Measurements from ENCODE around the gene CYP11A1. TPM values are rescaled to one million over a fixed set of nuclear protein-coding genes. Genes with fewer than 3 reads are reported as not detected.

Gene CYP11A1
- total RNA-seq, 2 donors from 2014 or later = not detected

- Histone ChIP-seq H3K4me3 (no peak overlapping the region), H3K4me1 (ENCODE audit: control insufficient read depth in 1 of 2, low read depth in 2 of 2) (peaks cover 0 to 3% of the 10 kb centered on the region in 2 donors), H3K9me3 (no peaks in the 10 kb centered on the region), H3K27ac (no peak overlapping the region), H3K27me3 (replicated peaks; ENCODE audit: insufficient read depth) (no peaks in the 10 kb centered on the region), H3K36me3 (no peaks in the 10 kb centered on the region)
- no peak for TF ChIP-seq CTCF (IDR thresholded peaks at IDR 0.05)
- DNase-seq (ENCODE audit: low spot score) (no peak), ATAC-seq (ENCODE audit: insufficient number of reproducible peaks, low FRiP score, low read depth) (no peak)
These were observed 15.8 kb upstream of the CYP11A1 start for GRCh38 chr15:74383286-74383685.

GRCh38 chr15:74382004-74382816 is 14.8 kb upstream of the CYP11A1 start:
- Histone ChIP-seq H3K36me3 (no peaks in the 10 kb centered on the region), H3K27ac (no peak overlapping the region), H3K27me3 (replicated peaks; ENCODE audit: insufficient read depth) (no peaks in the 10 kb centered on the region), H3K9me3 (no peaks in the 10 kb centered on the region), H3K4me3 (no peak overlapping the region), H3K4me1 (ENCODE audit: control insufficient read depth in 1 of 2, low read depth in 2 of 2) (peaks cover 0 to 3% of the 10 kb centered on the region in 2 donors)
- TF ChIP-seq CTCF (IDR thresholded peaks at IDR 0.05) = peak; percentile 86
- peak; percentile 19 for DNase-seq (ENCODE audit: low spot score)
- no peak for ATAC-seq (ENCODE audit: insufficient number of reproducible peaks, low FRiP score, low read depth)

DNA sequence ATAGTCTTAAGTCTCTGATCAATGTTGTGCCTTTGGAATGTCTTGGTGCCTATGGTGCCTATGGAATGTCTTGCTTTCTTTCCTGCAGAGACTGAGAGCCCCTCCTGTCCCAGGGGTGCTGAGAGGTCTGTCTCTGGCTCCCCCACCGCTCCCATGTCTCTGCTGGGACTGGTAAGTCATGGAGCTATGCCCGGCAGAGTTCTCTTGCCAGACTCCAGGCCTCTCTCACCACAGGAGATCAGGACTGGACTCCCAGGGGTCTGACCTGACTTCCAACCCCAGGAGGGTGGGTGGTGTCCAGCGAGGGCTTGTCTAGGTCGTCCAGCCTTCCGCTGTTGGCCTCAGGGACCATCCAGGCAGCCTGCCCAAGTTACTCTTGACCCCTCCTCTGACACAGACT is 14.0 kb upstream of the CYP11A1 start:
- no peaks in the 10 kb centered on the region for H3K9me3 ChIP-seq
- DNase-seq (ENCODE audit: low spot score) = no peak
- peaks cover 0 to 3% of the 10 kb centered on the region in 2 donors for H3K4me1 ChIP-seq (ENCODE audit: control insufficient read depth in 1 of 2, low read depth in 2 of 2)
- ATAC-seq (ENCODE audit: insufficient number of reproducible peaks, low FRiP score, low read depth) = no peak
- no peak overlapping the region for H3K4me3 ChIP-seq
- no peak overlapping the region for H3K27ac ChIP-seq
- H3K27me3 ChIP-seq (replicated peaks; ENCODE audit: insufficient read depth) = no peaks in the 10 kb centered on the region
- no peaks in the 10 kb centered on the region for H3K36me3 ChIP-seq
- TF ChIP-seq CTCF (IDR thresholded peaks at IDR 0.05) = no peak

DNA sequence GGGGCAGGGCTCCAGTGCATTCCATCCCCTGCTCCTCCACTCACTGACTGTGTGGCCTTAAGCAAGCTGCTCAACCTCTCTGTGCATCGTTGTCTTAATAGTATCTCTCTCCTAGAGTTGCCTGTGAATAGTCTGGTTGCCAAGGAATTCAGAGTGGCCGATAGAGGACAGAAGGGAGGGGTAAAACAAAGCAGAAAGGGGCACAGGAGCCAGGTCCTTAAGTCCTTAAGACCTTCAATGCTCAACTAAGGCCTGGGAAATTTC is 13.7 kb upstream of the CYP11A1 start:
- peaks cover 0 to 3% of the 10 kb centered on the region in 2 donors for H3K4me1 ChIP-seq (ENCODE audit: control insufficient read depth in 1 of 2, low read depth in 2 of 2)
- ATAC-seq (ENCODE audit: insufficient number of reproducible peaks, low FRiP score, low read depth) = no peak
- no peak for DNase-seq (ENCODE audit: low spot score)
- H3K27me3 ChIP-seq (replicated peaks; ENCODE audit: insufficient read depth) = no peaks in the 10 kb centered on the region
- no peak for TF ChIP-seq CTCF (IDR thresholded peaks at IDR 0.05)
- H3K36me3 ChIP-seq = no peaks in the 10 kb centered on the region
- no peaks in the 10 kb centered on the region for H3K9me3 ChIP-seq
- no peak overlapping the region for H3K4me3 ChIP-seq
- H3K27ac ChIP-seq = no peak overlapping the region

GRCh38 chr15:74380361-74381189 is 13.1 kb upstream of the CYP11A1 start:
- no peaks in the 10 kb centered on the region for H3K27me3 ChIP-seq (replicated peaks; ENCODE audit: insufficient read depth)
- DNase-seq (ENCODE audit: low spot score) (no peak), ATAC-seq (ENCODE audit: insufficient number of reproducible peaks, low FRiP score, low read depth) (no peak)
- H3K4me1 ChIP-seq (ENCODE audit: control insufficient read depth in 1 of 2, low read depth in 2 of 2) = peaks cover 0 to 3% of the 10 kb centered on the region in 2 donors
- H3K4me3 ChIP-seq = no peak overlapping the region
- H3K36me3 ChIP-seq = no peaks in the 10 kb centered on the region
- no peak overlapping the region for H3K27ac ChIP-seq
- TF ChIP-seq CTCF (IDR thresholded peaks at IDR 0.05) = no peak
- H3K9me3 ChIP-seq = no peaks in the 10 kb centered on the region
